ENCODE data around the gene MAP3K20. TPM values are rescaled to one million over a fixed set of nuclear protein-coding genes. Genes with fewer than 3 reads are reported as not detected.

Gene MAP3K20
- total RNA-seq, 1 experiment from 2014 or later = 150 TPM

DNA sequence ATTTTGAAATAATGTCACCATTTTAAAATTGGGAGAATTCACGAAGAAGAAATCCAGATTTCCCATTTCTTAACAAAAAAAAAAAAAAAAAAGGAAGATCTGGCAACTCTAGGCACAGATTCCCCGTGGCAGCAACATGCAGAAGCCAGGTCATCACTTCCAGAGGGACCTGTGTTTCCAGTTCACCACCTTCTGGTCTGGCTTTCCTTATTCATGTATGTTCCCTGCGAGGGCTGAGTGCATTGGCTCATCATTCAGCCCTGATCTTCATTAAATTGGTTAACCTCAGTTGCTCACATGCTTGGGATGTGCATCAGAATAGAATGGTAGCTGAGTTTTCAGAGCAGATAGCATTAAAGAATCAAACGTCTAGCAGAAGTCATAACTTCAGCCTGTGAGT lies 25.0 kb upstream of the MAP3K20 start:
- CTCF ChIA-PET = interaction anchor here (0.5 to 1.3 kb wide), 2 partner anchors 23 to 98 kb away, joined by 3 read pairs; no protein-coding TSS in a partner anchor
- no peaks in the 10 kb centered on the region for H3K9me3 Mint-ChIP-seq (ENCODE audit: unreplicated experiment)
- peaks cover 6% of the 10 kb centered on the region for H3K36me3 Mint-ChIP-seq (ENCODE audit: insufficient read depth, unreplicated experiment)
- intact Hi-C loops (cut with micrococcal nuclease) = no loop called here
- no TSS peak for BruUV-seq (replicated peaks)
- TF ChIP-seq, protein P1, sequence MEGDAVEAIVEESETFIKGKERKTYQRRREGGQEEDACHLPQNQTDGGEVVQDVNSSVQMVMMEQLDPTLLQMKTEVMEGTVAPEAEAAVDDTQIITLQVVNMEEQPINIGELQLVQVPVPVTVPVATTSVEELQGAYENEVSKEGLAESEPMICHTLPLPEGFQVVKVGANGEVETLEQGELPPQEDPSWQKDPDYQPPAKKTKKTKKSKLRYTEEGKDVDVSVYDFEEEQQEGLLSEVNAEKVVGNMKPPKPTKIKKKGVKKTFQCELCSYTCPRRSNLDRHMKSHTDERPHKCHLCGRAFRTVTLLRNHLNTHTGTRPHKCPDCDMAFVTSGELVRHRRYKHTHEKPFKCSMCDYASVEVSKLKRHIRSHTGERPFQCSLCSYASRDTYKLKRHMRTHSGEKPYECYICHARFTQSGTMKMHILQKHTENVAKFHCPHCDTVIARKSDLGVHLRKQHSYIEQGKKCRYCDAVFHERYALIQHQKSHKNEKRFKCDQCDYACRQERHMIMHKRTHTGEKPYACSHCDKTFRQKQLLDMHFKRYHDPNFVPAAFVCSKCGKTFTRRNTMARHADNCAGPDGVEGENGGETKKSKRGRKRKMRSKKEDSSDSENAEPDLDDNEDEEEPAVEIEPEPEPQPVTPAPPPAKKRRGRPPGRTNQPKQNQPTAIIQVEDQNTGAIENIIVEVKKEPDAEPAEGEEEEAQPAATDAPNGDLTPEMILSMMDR (IDR thresholded peaks at IDR 0.05; ENCODE audit: unreplicated experiment) = no peak
- no peak overlapping the region for H3K4me3 Mint-ChIP-seq (ENCODE audit: unreplicated experiment)
- POLR2A ChIA-PET = interaction anchor here (0.8 to 3.0 kb wide), 4 partner anchors 13 to 160 kb away, joined by 3 to 18 read pairs (median 13); no protein-coding TSS in a partner anchor
- peak overlapping the region; percentile 98 for H3K27ac Mint-ChIP-seq (ENCODE audit: low read depth, unreplicated experiment)
- H3K27me3 Mint-ChIP-seq (ENCODE audit: insufficient read depth, unreplicated experiment) = no peaks in the 10 kb centered on the region
- DNase-seq (ENCODE audit: unreplicated experiment) = no peak
- peaks cover 37% of the 10 kb centered on the region for H3K4me1 Mint-ChIP-seq (ENCODE audit: insufficient read depth, unreplicated experiment)

DNA sequence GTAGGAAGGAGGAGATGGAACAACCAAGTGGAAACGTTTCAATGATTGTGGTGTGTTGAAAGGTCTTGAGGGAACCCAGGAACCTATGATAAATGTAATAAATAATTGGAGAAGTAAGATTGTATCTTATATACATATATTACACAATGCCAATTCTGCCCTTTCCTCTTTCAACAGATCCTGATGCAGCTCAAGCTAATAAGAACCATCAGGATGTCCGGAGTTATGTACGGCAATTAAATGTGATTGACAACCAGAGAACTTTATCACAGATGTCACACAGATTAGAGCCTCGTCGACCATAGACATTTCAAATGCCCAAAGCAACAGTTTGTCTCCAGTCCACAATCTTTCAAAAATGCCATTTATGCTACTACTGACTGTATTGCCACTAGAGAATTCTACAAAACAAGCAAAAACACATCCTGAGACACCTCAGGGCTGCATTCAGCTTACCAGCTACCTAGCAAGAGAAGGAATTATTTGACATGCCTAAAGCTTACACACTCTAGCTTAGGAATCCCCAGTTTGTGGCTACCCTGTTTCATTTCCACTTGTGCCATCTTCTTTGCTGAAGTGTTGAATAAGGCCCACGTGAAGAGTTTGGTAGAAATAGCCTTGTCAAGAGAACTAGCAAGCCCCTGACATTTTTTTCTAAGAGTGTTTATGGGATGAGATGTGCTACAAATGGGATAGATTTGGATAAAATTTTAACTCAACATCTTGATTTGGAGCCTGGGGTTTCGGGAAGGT lies 24.0 kb upstream of the MAP3K20 start:
- ChIA-PET CTCF (interaction anchor here (0.5 to 1.3 kb wide), 2 partner anchors 24 to 97 kb away, joined by 3 read pairs; no protein-coding TSS in a partner anchor), POLR2A (interaction anchor here (0.7 to 2.3 kb wide), 3 partner anchors 12 to 72 kb away, joined by 3 to 12 read pairs (median 3); no protein-coding TSS in a partner anchor)
- Mint-ChIP-seq H3K9me3 (ENCODE audit: unreplicated experiment) (no peaks in the 10 kb centered on the region), H3K27me3 (ENCODE audit: insufficient read depth, unreplicated experiment) (no peaks in the 10 kb centered on the region), H3K4me3 (ENCODE audit: unreplicated experiment) (no peak overlapping the region), H3K36me3 (ENCODE audit: insufficient read depth, unreplicated experiment) (peaks cover 6% of the 10 kb centered on the region), H3K27ac (ENCODE audit: low read depth, unreplicated experiment) (peak overlapping the region; percentile 98), H3K4me1 (ENCODE audit: insufficient read depth, unreplicated experiment) (peaks cover 37% of the 10 kb centered on the region)
- BruUV-seq (replicated peaks) = no TSS peak
- TF ChIP-seq, protein P1 (IDR thresholded peaks at IDR 0.05; ENCODE audit: unreplicated experiment) = no peak
- DNase-seq (ENCODE audit: unreplicated experiment) = no peak
- intact Hi-C loops (cut with micrococcal nuclease) = no loop called here

DNA sequence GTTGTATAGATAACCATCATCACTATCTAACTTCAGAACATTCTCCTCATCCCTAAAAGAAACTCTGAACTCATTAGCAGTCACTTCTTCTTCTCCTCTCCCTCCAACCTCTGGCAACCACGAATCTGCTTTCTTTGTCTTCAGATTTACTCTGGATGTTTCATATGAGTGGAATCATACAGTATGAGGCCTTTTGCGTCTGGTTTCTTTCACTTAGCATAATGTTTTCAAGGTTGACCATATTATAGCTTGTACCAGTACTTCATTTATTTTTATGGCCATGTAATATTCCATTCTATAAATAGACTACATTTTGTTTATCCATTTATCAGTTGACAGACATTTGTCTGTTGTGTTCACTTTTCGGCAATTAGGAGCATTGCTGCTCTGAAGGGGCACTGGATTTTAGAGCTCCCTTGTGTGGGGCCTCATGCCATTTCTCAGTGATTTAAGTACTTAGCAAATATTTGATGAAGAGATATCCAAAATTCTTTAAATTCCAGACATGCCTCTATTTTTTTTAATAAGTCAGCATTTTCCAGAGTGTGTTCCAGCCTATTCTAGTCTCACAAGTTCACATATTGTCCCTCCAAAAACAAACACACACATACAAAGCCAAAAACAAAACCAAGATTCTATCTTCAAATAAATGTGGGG lies 22.5 kb upstream of the MAP3K20 start:
- TF ChIP-seq, protein P1 (IDR thresholded peaks at IDR 0.05; ENCODE audit: unreplicated experiment) = no peak
- ChIA-PET CTCF (interaction anchor here (0.6 to 1.1 kb wide), 2 partner anchors 20 to 32 kb away, joined by 3 read pairs; no protein-coding TSS in a partner anchor), POLR2A (interaction anchor here (1.1 kb wide), 1 partner anchor 20 kb away, joined by 6 read pairs; no protein-coding TSS in a partner anchor)
- no peak overlapping the region for H3K4me3 Mint-ChIP-seq (ENCODE audit: unreplicated experiment)
- H3K27me3 Mint-ChIP-seq (ENCODE audit: insufficient read depth, unreplicated experiment) = no peaks in the 10 kb centered on the region
- no peaks in the 10 kb centered on the region for H3K9me3 Mint-ChIP-seq (ENCODE audit: unreplicated experiment)
- intact Hi-C loops (cut with micrococcal nuclease) = no loop called here
- BruUV-seq (replicated peaks) = no TSS peak
- peaks cover 31% of the 10 kb centered on the region for H3K4me1 Mint-ChIP-seq (ENCODE audit: insufficient read depth, unreplicated experiment)
- peak overlapping the region; percentile 39 for H3K27ac Mint-ChIP-seq (ENCODE audit: low read depth, unreplicated experiment)
- DNase-seq (ENCODE audit: unreplicated experiment) = no peak
- peaks cover 6% of the 10 kb centered on the region for H3K36me3 Mint-ChIP-seq (ENCODE audit: insufficient read depth, unreplicated experiment)

DNA sequence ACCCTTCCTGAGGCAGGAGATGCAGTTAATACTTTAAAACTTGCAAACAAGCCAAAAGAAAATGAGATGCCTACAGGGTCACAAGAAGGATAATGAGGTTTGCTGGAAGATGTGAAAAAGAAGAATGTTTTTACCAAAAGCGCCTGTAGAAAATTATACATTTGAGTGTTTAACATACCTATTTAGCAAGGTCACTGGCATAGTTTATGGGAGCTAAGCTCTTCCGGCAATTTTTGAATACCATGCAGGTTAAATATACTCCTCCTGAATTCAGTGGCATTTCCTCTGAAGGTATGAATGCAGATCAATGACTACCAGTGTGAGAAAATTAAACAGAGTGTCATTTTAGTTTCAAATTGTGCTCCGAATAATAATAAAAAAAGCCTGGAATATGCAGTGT lies 21.2 kb upstream of the MAP3K20 start:
- no TSS peak for BruUV-seq (replicated peaks)
- intact Hi-C loops (cut with micrococcal nuclease) = no loop called here
- ChIA-PET CTCF (interaction anchor here (0.6 kb wide), 1 partner anchor 1303 kb away, joined by 4 read pairs; no protein-coding TSS in a partner anchor), POLR2A (interaction anchor here (0.6 kb wide), 1 partner anchor 25 kb away, joined by 3 read pairs; no protein-coding TSS in a partner anchor)
- Mint-ChIP-seq H3K9me3 (ENCODE audit: unreplicated experiment) (no peaks in the 10 kb centered on the region), H3K27ac (ENCODE audit: low read depth, unreplicated experiment) (no peak overlapping the region), H3K27me3 (ENCODE audit: insufficient read depth, unreplicated experiment) (no peaks in the 10 kb centered on the region), H3K4me1 (ENCODE audit: insufficient read depth, unreplicated experiment) (peaks cover 22% of the 10 kb centered on the region), H3K36me3 (ENCODE audit: insufficient read depth, unreplicated experiment) (peaks cover 6% of the 10 kb centered on the region), H3K4me3 (ENCODE audit: unreplicated experiment) (no peak overlapping the region)
- TF ChIP-seq, protein P1 (IDR thresholded peaks at IDR 0.05; ENCODE audit: unreplicated experiment) = no peak
- DNase-seq (ENCODE audit: unreplicated experiment) = no peak

Measured in MCF 10A (cell line).